ENCODE measurements around the gene NAT8L.

NAT8L gene

DNA sequence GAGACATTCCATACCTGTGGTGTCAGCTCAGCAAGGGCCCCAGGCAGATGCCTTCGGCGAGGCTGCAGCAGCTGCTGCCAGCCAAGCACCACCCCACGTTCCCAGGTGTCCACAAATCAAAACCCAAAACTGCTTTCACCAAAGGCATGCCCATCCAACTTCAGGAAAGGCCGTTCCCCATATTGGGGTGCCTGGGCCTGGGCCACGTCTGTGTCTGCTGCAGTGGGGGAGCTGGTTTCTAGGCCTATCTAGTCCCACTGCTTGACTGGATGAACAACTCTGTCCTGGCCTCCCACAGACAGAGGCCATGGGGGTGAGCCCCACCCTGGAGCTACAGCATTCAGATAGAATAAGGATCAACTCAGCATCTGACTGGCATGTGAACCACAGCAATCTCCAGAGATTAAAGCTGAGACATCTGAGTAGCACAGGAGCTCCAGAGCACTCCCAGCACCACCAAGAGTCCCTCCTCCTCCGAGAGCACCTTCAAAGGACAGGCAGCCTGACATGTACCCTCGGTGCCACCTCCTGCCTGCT is 37.0 kb downstream of the NAT8L start:
- DNase-seq: no peak

DNA sequence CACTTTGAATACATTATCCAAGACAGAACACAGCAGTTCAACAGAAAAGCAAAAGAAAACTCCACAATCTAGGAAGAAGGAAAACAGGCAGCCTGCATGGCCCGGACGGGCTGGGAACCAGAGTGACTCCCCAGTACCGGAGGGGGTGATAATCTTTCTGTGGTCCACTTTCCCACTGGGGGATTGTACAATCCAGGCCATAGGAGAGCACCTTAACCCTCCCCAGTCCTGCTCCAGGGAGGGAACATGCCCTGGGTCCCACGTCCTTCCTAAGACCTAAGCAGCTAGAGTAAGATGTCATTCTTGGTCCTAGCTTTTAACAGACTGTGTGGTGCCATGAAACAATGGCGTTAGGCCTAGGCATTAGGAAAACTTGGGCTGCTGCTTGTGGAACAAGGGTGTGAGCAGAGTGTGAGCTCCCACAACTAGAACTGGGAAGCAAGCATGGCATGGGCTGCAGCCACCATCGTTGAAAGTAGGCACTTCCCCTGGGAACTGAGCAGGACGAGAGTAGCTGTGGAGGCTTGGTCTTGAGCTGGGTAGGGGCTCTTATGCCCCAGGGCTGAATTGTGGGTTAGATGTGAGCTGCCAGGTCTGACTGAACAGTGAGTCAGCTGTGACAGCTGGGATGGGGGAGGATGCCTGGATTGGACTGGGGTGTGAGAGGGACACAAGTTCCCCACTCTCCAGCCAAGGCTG is 42.4 kb downstream of the NAT8L start:
- DNase-seq: no peak

DNA sequence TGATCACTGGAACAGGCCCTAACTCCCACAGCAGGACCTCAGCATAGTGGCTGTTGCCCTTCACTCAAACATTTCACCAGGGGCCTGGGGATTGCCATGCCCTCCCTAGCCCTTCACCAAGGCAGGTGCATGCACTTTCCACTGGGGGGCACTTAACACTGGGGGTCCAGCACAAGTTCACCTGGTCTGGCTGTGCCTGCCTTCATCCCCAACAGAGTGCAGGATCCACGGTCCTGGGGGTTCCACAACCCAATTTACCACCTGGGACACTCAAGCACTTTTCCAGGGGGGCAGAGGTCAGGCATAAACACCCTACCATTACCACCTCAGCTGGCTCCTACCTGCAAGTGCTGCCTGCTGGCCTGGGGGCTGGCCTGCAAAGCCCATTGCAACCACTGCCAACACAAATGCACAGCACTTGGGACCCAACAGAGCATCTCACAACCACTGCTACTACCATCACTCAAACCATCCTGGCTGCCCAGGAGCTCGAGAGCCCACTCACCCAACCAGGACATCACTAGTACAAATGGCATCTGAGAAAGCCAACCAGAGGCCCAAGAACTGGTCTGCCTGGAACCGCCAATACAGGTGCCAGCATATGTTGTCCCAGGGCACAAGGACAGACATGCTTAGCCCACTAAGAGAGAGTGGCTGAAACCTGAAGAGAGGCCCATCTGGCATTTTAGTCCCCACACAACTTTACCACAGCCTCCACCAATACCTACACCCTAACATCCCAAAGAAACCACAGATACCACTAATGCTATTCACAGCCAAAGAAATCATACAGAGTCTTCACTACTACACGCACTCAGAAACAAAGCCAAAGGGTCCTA is 43.1 kb downstream of the NAT8L start:
- no peak for DNase-seq

DNA sequence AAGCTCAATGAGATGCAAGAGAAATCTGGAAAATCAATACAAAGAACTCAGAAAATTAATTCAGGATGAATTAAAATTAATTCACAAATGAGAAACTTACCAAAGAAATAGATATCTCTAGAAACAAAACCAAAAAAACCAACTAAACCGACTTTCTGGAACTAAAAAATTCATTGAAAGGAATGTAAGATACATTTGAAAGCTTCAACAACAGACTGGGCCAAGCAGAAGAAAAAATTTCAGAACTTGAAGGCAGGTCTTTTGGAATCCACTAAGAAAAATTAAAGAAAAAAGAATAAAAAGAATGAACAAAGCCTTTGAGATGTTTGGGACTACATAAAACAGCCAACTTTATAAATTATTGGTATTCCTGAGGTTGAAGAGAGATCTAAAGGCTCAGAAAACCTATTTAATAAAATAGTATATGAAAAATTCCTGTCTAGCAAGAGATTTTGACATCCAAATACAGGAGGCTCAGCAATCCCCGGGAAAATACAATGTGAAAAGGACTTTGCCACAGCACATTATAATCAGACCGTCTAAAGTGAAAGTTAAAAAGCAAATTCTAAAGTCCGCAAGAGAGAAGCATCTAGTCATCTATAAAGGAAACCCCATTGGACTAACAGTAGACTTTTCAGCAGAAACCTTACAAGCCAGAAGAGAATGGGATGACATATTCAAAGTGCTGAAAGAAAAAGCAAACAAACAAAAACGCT is 44.2 kb downstream of the NAT8L start:
- no peak for DNase-seq

DNA sequence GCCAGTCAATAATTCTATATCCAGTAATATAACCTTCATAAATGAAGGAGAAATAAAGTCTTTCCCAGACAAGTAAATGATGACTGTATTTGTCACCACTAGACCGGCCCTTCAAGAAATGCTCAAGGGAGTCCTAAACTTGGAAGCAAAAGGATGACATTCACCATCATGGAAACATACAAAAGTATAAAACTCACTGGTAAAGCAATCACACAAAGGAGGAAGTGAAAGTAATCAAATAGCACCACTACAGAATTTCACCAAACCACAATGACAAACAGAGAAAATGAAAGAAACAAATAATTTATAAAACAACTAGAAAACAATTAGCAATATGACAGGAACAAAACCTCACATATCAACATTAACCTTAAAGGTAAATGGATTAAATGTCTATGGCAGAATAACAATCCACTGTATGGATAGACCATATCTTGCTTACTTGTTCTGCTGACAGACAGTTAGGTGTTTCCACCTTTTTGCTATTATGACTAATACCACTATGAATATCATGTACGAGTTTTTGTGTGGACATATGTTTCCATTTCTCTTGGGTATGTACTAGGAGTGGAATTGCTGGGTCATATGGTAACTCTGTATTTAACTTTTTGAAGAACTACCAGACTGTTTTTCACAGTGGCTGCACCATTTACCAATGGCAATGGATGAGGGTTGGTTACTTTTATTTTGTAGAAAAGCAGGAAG is 44.9 kb downstream of the NAT8L start:
- no peak for DNase-seq

DNA sequence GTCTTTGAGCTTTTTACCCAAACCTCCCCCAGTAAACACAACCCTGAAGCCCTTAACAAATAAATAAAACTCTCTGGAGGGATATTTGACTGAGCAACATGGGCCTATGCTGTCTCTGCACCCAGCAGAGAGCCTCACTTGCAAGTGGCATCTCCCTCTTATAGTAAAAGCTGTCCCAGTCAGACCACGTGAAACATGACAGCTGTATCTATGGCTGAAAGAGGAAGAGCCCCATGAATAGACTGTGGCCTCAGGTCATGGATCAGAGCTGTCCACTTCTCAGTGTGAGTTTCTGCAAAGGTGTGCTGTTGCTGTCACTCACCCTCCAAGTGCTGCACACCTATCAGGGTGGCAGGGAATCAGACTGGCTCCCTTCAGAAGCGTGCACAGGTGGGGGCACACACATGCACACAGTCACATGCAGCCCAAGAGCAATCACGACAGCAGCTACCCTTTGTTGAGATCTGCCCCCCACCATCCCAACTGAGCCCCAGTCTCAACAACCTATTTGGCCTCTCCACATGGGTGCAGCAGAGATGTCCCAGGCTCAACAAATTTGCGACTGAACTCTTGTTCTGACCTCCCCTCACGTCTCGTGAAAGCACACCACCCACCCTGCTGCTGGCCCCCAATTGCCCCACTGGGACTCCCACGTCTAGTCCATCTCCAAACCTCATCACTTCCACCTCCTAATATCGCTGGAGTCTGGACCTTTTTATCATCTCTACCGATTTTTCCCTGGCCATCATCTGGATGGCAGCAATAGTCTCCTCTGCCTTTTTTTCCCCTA is 45.6 kb downstream of the NAT8L start:
- DNase-seq: no peak

DNA sequence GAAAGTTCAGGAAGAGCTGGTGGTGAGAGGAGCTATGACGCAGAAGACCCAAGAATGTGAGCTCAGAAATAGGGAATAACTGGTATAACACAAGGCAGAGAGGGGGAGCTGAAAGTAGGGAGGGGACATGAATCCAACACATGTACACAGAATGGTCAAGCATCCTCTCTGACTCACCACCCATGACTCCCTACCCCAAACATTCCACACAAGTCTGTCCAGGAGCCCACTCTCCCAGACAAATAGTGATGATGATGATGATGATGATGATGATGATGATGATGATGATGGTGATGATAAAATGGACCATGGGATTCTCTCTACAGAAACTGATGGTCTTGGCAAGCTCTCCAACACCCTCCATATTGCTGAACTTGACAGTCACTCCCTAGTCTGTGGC is 46.4 kb downstream of the NAT8L start:
- no peak for DNase-seq

DNA sequence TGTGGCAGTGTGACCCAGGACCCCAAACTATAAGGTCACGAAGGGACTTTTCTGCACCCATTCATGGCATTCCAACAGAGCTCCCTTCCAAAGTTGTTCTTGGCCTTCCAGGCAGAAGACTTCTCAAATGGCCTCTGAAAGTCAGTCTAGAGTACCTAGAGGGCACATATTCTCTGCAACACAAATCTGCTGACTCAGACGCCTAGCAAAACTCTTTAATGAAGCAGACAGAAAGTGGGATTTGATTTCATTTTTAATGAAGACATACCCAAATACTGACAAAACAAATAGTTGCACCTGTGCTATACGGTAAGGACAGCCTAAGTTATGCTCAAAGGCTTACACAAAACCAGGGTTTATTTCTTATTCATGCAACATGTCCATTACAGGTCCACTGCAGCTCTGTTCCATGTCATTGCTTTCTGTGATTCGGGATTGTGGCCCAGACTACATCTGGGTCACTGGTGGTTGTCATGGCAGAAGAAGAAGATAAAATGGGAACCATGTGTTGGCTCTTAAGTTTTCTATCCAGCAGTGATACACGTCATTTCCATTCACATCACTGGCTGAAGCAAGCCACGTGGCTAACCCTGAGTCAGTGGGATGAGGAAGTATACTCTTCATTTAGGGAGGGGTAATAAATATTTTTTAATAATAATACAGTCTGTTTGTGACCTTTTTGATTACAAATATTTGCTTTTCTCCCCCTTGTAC is 57.7 kb downstream of the NAT8L start:
- no peak for DNase-seq
